GM12891 (cell line): Measurements from ENCODE around the gene SIK3.

Experiments
- DNase-seq: peaks from one replicate; pipeline ENCODE4 v3.0.0; 2011; ENCODE audit warnings: low spot score; ENCODE audit not compliant: insufficient read length
- FAIRE-seq: peaks from 2 replicates; lab custom pipeline; 2011; peaks lifted over from hg19 to GRCh38; lab: Jason Lieb, UNC
- PAX5 ChIP-seq: IDR thresholded peaks from 2 replicates; pipeline ENCODE4 v1.6.1; 2011; ENCODE audit warnings: low read length, moderate library complexity, mild to moderate bottlenecking; ENCODE audit not compliant: insufficient read depth, severe bottlenecking
- POLR2A ChIP-seq: IDR thresholded peaks from 2 replicates; pipeline ENCODE4 v1.6.1; 2011; ENCODE audit warnings: low read depth, low read length, control low read depth
- POLR2AphosphoS5 ChIP-seq: IDR thresholded peaks from 2 replicates; pipeline ENCODE4 v1.6.1; 2011; ENCODE audit warnings: low read depth, low read length, control low read depth
- POU2F2 ChIP-seq: IDR thresholded peaks from 2 replicates; pipeline ENCODE4 v1.6.1; 2011; ENCODE audit warnings: low read depth, mild to moderate bottlenecking, control low read depth, low read length, moderate library complexity
- SPI1 ChIP-seq: IDR thresholded peaks from 2 replicates; pipeline ENCODE4 v1.6.1; 2011; ENCODE audit warnings: low read depth, low read length, control low read depth
- TAF1 ChIP-seq: IDR thresholded peaks from 2 replicates; pipeline ENCODE4 v1.6.1; 2011; ENCODE audit warnings: low read depth, low read length, control low read depth

The SIK3 gene

DNA sequence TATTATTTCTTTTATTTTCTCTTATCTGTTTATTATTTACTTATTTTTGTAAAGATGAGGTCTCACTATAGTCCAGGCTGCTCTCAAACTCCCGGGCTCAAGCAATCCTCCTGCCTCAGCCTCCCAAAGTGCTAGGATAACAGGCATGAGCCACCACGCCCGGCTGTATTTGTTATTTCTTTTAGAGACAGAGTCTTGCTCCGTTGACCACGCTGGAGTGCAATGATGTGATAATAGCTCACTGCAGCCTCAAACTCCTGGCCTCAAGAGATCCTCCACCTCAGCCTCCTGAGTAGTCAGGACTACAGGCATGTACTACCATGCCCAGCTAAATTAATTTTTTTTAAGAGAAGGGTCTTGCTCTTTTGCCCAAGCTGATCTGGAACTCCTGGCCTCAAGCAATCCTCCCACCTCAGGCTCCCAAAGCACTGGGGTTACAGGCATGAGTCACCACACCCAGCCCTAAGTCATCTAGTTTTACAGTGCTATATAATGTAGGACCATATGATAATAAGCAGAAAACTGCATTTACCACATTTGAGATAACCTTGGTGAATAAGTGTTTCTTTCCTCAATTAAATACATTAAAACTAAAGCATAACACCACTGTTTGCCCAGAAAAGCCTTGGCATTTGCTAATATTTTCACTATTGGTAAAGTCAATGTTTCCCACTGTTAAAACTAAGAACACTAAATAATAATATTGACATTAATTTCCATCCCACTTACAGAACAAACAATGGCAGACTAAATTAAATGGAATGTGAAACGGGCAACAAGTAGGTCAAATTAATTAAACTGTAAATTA is 127.5 kb downstream of the SIK3 start:
- TF ChIP-seq POU2F2 = no peak
- no peak for TF ChIP-seq POLR2A
- TF ChIP-seq TAF1 = no peak
- TF ChIP-seq SPI1 = no peak
- no peak for TF ChIP-seq PAX5
- TF ChIP-seq POLR2AphosphoS5 = no peak
- FAIRE-seq = no peak
- no peak for DNase-seq

DNA sequence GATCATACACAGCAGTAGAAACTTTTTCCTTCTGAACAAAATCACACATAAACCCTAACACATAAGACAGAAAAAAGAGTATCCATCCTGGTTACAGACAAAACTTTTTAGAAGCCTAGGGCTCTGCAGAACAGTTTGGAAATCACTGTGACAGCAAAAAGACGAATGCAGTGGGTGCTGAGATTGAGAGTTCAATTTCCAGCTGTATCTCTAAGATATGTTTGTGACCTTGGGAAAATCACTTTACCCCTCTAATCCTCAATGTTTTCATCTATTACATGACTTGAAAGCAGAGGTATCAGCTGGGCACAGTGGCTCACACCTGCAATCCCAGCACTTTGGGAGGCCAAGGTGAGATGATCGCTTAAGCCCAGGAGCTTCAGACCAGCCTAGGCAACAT is 128.5 kb downstream of the SIK3 start:
- FAIRE-seq (no peak), DNase-seq (no peak)

DNA sequence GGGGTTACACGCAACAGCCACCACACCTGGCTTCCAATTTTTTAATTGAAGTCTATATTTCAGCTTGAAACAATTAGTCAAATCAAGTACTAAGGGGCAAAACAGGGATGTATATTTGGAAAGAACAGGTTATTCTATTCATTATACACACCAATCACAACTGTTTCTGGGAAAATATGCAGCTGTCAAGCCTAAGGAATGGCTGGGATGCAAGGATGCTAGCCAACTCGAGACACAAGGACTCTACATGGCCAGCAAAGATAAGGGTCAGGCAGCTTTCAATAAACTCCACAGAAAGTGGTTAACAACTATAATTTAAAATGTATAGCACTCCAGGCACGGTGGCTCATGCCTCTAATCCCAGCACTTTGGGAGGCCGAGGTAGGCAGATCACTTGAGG is 134.0 kb downstream of the SIK3 start:
- no peak for TF ChIP-seq SPI1
- no peak for TF ChIP-seq POU2F2
- TF ChIP-seq TAF1 = no peak
- no peak for TF ChIP-seq POLR2AphosphoS5
- TF ChIP-seq POLR2A = no peak
- TF ChIP-seq PAX5 = no peak
- FAIRE-seq (no peak), DNase-seq (no peak)

More for the DNA sequence above, 128.5 kb downstream of the SIK3 start:
- TF ChIP-seq POLR2A (no peak), POLR2AphosphoS5 (no peak), SPI1 (no peak), POU2F2 (no peak), PAX5 (no peak), TAF1 (no peak)

DNA sequence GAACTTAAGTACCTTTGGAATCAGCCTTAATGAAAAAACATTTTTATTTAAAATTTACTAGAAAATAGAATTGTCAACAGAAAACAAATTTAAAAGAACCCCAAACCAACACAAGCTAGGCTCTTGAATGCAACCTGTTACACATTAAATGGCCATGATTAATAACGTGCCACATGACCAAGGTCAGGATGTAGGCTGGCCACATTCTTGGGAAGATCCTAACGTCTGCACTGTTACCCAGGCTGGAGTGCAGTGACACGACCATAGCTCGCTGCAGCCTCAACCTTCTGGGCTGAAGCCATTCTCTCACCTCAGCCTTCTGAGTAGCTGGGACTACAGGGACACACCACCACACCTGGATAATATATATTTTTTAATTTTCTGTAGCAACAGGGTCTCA is 134.4 kb downstream of the SIK3 start:
- FAIRE-seq = no peak
- TF ChIP-seq PAX5 (no peak), TAF1 (no peak), POLR2AphosphoS5 (no peak)
- DNase-seq = no peak

DNA sequence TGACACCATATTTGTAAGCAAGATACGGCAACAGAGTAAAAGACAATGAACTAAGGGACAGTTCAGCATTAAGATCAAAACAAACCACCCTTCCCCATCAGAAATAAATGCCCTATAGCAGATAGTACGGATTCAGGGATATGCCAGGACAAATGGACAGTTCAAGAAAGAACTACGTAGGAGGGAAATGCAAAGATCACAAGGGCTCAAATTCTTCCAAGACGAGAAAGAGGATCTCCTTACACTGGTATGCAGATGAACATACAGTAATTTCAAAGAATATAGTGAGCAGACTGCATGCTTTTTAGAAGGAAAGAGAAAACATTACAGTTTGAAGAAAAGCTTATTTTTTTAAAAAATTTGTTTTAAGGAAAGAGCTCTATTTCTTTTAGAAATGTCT is 136.1 kb downstream of the SIK3 start:
- TF ChIP-seq SPI1 (no peak), PAX5 (no peak), POLR2AphosphoS5 (no peak), POLR2A (no peak), POU2F2 (no peak), TAF1 (no peak)
- FAIRE-seq (peak; percentile 71), DNase-seq (no peak)

DNA sequence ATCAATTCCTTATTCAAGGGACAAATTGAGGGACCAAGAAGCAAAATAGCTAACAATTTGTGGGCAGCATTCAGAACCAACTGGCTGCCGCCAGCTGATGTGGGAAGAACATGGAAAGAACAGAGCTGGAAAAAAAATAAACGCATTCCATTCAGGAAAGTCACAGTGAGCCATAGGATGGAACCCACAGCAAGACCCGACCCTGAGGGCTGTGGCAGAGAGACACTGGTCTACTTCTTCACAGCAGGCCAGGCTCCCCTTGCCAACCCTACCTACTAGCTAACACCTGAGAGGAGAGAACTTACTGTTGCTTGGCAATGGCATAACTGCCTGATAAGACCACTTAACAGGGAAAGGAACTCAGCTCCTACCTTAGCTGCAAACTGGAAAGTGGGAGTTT is 137.3 kb downstream of the SIK3 start:
- no peak for TF ChIP-seq PAX5
- TF ChIP-seq TAF1 = no peak
- TF ChIP-seq POLR2AphosphoS5 = no peak
- TF ChIP-seq POLR2A = no peak
- TF ChIP-seq SPI1 = no peak
- TF ChIP-seq POU2F2 = no peak
- DNase-seq = no peak
- FAIRE-seq = no peak

DNA sequence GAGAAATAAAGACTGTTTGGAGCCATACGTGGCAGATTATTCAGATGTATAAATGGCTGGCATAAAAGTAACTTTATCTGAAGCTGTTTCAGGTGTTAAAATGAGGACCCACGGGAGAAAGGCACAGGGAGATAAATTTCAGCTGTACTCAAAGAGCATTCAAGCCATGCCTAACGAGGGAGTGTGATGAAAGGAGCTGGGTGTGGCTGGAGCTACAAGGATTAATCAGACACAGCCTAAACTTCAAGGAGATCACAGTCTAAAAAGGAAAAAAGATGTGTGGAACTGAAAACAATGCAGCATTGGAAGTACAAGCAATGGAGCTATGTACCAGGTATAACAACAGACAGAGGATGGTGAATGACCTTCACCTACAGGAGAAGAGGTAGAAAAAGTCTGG is 140.0 kb downstream of the SIK3 start:
- DNase-seq = no peak
- TF ChIP-seq SPI1 (no peak), PAX5 (no peak), TAF1 (no peak), POLR2AphosphoS5 (no peak), POLR2A (no peak)
- FAIRE-seq = peak; percentile 54

DNA sequence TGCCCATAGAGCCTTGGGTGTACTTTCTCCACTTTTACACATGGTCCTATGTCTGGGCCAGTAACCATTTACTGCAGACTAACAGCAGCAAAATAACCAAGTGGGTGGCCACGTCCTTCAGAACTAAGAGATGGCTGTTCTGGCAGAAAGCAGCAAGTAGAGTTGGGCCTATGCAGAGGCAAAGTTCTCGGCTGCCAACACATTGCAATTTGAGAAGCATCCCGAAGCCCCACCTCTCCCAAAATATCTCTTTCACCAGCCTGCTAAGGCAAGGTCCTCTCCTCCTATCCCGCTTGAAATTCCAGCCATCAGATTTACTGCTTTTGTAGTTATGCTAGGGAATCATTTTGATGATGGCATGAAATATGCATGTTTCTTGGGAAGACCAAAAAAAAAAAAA is 142.3 kb downstream of the SIK3 start:
- DNase-seq (no peak), FAIRE-seq (no peak)
- TF ChIP-seq POU2F2 (no peak), POLR2AphosphoS5 (no peak), SPI1 (no peak), PAX5 (no peak)

DNA sequence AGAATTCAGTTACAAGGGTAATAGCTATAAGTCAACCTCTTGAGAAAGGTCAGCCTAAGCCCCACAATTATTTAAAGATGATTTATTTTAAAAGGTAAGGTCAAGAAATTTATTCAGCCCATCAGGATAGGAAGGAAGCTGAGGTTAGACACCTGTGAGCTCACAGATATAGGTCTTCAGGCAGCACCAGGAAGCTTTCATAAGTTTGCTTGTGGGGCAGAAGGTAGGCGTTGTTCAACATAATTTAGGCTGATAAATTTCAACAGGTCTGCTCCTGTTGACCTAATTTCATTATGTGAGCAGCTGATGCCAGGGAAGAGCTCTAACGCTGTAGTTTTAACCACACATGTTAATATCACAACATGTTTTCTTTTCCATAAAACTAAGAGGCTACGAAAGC is 142.7 kb downstream of the SIK3 start:
- TF ChIP-seq POLR2AphosphoS5 = no peak
- no peak for TF ChIP-seq TAF1
- FAIRE-seq = no peak
- DNase-seq = no peak
